Fibroblast of lung (primary cell): ENCODE data around the gene FLNA.

Experiments used
- EZH2 ChIP-seq: IDR thresholded peaks from 2 replicates; pipeline ENCODE4 v1.5.1; 2012; ENCODE audit warnings: low read length, control low read depth, mild to moderate bottlenecking; ENCODE audit errors: missing control alignments
- TF ChIP-seq, protein P1 (sequence below), 2 donors: IDR thresholded peaks in 1 of 2; conservative IDR thresholded peaks in 1 of 2; 1 replicate in 1 of 2; 2 replicates in 1 of 2; pipeline ENCODE4 v1.5.1; 2011 to 2012; ENCODE audit warnings: low read length in 2 of 2, control low read depth in 1 of 2, inconsistent platforms in 1 of 2, low read depth in 1 of 2, mild to moderate bottlenecking in 1 of 2

DNA sequence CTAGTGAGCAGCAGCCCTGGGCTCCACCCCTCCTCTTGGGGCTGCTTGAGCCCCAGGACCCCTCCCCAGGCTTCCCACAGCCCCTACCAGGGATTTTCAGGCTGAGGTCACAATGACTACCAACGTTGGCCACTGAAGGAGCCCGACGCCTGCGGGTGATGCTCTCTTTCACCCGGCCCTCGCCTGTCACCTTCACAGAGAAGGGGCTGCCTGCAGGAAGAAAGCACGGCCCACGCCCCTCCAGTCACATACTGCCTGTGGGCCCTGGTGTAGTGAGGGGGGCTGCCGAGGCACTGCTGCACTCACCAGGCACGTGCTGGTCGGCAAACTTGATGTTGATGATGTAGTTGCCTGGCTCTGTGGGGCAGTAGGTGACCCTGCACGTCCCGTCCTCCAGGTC, 22.0 kb downstream of the FLNA start:
- TF ChIP-seq, protein P1, sequence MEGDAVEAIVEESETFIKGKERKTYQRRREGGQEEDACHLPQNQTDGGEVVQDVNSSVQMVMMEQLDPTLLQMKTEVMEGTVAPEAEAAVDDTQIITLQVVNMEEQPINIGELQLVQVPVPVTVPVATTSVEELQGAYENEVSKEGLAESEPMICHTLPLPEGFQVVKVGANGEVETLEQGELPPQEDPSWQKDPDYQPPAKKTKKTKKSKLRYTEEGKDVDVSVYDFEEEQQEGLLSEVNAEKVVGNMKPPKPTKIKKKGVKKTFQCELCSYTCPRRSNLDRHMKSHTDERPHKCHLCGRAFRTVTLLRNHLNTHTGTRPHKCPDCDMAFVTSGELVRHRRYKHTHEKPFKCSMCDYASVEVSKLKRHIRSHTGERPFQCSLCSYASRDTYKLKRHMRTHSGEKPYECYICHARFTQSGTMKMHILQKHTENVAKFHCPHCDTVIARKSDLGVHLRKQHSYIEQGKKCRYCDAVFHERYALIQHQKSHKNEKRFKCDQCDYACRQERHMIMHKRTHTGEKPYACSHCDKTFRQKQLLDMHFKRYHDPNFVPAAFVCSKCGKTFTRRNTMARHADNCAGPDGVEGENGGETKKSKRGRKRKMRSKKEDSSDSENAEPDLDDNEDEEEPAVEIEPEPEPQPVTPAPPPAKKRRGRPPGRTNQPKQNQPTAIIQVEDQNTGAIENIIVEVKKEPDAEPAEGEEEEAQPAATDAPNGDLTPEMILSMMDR (conservative IDR thresholded peaks at IDR 0.05 in 1 of 2, IDR thresholded peaks at IDR 0.05 in 1 of 2; ENCODE audit: low read depth in 1 of 2, low read length in 2 of 2) = no peak
- no peak for TF ChIP-seq EZH2
